CD4-positive, alpha-beta T cell treated with Interleukin-15 for 1 hour (primary cell): ENCODE results near the gene CHD6.
"Not testable (repeated sequence)": the region's sequence is repeated elsewhere in the genome, so short reads cannot be mapped to it uniquely, and the experiment has no call there.

ENCODE experiments used
- DNase-seq: peaks from one replicate; pipeline ENCODE4 v3.0.0-alpha.2; 2020

CHD6 gene

DNA sequence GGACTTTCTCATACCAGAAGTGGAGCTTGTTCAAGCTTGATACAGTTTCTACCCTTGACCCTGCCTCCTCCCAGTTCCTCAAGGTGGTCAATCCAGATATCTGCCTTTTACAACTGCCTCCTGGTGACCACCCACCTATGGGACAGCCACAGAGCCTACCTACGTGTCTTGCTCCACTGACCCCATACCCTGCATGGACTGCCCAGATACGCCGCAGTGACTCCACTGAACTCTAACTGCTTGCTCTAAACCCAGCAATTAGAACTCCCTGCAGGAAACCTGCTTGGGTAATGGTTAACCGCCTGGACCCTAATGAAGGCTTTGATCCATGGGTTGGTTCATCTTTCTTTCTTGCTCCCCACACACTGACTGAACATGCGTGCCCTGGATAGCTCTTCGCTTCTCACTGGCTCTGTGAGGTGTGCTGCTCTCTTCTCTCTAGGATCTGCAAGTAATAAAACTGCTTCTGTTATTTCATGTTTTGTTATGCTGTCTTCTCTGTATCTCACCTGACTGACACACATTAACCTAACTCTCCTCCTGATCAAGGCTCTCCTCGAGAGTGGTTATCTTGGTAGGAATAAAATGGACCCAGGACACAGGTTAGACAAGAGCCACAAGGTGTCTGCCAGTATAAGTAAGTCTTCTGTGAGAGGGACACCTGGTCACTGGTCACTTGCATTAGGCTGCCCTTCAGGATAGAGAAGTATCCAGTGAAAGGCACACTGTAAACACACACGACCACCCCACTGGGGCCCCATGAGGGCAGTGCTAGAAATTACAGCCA lies 79.2 kb downstream of the CHD6 start:
- DNase-seq, result no peak

DNA sequence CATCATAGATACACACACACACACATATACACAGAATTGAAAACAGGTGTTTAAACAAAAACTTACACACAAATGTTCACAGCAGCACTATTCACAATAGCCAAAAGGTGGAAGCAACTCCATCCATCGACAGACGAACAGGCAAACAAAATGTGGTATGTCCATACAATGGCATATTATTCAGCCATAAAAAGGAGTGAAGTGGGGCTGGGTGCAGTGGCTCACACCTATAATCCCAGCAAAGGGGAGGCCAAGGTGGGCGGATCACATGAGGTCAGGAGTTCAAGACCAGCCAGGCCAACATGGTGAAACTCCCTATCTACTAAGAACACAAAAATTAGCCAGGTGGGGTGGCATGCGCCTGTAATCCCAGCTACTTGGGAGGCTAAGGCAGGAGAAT lies 80.3 kb downstream of the CHD6 start:
- no peak for DNase-seq

DNA sequence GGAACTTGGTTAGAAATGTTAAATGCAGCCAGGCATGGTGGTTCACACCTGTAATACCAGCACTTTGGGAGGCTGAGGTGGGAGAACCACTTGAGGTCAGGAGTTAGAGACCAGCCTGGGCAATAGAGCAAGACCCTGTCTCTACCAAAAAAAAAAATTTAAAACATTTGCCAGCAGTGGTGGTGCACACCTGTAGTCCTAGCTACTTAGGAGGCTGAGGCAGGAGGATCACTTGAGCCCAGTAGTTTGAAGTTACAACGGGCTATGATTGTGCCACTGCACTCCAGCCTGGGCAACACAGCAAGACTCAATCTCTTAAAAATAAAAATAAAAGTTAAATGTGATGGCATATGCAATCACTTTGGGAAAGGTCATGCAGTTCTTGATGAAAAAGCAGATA lies 82.6 kb downstream of the CHD6 start:
- DNase-seq, result not testable (repeated sequence)

- no peak for DNase-seq
These were observed 83.3 kb downstream of the CHD6 start for GRCh38 chr20:41534842-41535241.

DNA sequence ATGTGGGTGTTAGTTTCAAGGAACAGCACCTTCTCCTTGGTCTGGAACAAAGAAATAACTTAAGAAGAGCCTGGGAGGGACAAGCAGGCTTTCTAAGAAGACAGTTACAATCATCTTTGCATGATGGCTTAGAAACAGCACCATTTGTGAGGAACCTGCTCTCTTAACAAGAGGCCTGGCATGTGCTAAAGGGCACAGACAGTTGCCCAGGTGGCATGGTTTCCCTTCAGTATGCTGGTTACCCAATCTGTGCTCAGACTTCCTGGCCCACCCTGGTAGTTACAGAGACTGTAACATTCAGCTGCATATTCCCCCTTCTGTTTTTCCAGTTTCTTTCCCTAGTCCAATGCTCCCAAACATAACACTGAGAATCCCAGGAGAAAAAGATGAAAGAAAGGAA lies 84.0 kb downstream of the CHD6 start:
- no peak for DNase-seq

DNA sequence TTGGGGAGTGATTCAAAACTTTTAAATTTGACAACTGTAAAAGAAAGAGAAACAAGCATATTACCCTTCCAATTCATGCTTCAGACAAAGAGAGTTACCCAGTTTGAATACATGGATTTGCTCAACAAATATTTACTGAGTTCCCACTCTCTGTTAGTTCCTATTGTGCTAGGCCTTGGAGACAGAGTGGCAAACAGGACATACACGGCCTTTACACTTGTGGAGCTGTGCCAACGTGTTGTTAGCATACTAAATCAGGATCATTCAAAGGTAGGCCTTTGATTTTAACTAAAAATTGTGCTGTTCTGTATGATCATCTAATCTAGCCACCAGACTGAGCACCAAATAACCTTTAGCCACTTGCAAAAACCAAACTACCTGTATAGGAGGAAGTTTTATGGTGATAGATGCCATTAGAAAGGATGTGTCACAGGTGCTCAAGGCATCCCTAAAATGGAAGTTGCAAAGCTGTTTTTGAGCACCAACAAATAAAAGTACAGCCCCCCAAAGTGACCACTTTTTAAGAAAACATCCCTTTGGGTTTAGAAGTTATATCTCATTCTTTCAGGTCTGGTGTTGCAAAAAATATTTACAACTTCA lies 84.5 kb downstream of the CHD6 start:
- DNase-seq, result no peak

- no peak for DNase-seq
These were observed 85.2 kb downstream of the CHD6 start for GRCh38 chr20:41532935-41533334.

DNA sequence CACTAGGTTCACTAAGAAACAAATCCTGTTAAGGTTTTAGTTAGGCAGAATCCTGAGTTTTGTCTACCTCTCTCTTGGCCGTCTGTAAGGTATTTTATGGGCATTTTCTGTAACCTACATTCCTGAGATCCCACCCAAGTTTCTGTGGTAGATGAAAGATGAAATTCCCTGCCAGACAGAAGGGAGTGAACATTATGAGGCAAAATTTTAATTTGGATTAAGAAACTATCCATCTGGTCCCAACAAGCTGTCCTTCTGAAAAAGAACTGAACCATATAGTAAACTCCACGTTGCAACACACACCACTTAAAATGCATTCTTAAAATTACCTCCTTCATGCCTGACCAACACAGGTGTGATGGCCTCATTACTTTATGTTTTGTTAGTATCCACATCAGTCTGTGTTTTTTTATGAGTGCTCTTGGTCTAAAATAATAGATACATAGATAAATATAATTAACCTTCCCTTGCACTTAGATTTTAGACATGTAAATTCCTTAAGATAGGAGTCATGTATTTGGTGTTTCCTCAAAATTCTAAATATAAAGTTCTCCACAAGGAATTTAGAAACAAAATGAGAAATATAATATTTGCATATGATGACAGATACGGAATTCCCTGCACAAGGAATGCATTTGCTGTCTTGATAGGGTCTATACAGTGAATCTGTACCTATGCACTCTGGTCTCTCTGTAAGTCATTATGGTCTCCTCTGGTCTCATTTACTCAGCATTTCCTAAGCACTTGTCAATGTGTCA lies 86.5 kb downstream of the CHD6 start:
- DNase-seq, result no peak

GRCh38 chr20:41530923-41531322 lies 87.3 kb downstream of the CHD6 start:
- DNase-seq, result no peak

DNA sequence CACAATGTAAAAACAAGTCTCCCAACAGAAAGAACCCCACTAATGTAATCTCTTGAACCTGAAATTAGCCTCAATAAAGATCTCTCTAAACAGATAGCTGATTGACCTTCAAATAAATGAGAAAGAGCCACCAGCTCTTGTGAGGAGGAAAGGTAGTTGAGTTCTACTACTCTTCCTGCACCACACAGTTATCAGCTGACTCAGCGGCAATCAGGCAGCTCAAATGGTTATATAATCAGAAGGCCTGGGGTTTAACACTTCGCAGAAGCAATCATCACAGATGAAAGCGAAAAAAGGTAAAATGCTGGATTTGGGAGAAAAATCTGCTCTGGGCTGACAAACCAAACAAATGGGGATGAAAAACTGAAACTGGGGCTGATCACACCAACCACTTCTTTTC lies 91.8 kb downstream of the CHD6 start:
- DNase-seq, result no peak

DNA sequence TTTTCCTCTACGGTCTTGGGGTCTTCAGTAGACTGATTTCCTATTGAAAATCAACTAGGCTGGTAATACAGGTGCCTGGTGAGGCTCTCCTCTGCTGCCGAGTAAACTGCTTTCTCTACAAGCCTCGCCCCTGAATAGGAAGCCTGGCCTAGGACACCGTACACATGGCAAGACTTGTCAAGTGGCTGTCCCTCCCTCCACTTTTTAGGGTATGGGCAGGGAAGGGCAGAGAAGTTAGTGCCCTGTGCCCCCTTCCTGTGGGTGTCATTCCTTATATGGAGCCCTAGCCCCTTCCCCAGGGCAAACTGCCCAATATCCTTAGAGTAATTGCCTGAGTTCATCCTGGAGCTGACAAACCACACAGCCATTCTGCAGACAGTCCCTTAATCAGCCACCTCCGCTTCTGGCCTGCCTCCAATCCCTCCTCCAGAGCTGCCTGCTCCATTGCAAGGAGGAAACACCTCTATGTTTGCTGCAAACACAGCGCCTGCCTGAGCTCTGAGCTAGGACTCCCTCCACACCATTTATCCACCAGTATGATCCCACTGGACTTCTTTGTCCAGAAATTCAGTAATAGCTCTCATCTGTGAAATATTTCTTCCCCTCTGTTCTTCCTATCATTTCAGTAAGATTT lies 93.1 kb downstream of the CHD6 start:
- DNase-seq, result no peak

GRCh38 chr20:41523857-41524256 lies 94.3 kb downstream of the CHD6 start:
- no peak for DNase-seq

DNA sequence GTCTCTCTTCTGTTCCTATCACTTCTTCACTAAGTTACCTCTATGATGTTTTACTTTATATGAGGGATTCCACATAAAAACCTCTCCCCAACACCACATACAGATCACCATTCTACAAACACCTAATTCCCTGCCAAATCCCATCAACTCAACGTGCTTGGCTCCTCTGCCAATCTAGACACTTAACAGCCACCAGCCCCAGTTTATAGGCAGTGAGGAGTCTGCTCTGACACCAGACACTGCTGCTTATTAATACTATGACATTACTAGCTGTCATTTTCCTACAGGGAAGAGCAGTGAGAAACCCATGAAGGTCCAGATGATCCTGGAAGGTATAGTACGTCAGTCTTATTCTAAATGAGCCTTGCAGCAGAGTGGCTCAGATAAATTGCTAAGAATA lies 104.3 kb downstream of the CHD6 start:
- no peak for DNase-seq

DNA sequence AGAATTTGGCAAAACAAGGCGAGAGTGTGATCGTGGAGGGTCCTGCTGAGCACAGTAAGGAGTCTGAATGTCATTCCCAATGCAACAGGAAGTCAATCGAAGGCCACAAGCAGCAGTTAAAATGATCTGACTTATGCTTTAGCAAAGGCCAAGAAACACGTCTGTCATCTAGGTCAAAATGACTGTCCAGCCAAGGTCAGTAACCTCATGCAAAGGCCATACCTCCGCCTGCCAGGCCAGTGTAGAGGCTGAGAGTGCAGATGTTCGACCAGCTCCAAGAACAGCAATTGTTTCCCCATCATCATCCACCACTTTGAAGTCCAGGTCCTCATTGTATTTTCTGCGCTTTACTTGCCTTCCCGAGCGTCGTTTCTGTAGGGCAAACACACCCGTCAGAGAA lies 105.6 kb downstream of the CHD6 start:
- DNase-seq, result no peak

DNA sequence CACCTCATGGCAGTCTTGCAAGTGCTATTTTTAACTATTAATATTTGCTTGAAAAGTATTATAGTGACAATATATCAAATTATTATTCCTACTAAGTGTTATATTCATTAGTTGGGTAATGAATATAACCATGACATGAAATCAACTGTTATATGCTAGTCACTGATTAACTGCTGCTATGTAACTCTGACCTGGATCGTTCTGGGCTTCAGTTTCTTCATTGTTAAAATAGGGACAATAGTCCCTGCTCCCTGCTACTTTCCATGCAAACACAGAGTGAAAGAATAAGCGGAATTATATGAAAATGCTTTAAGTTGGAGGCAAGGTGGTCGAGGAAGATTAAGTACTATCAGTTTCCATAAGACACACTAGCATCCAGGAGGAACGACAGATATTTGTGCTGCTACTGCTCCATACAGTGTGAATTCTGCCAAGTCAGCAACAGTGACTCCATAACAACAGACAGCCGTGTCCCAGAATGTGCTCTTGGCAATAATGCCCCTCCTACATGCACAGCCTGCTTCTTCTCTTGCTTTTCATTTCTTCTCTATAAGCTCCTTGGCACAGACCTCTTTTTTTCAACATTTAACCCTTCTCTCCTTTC lies 107.2 kb downstream of the CHD6 start:
- DNase-seq, result no peak

- DNase-seq, result no peak
These were observed 108.0 kb downstream of the CHD6 start for GRCh38 chr20:41510224-41510623.

- no peak for DNase-seq
These were observed 108.6 kb downstream of the CHD6 start for GRCh38 chr20:41509316-41510200.

DNA sequence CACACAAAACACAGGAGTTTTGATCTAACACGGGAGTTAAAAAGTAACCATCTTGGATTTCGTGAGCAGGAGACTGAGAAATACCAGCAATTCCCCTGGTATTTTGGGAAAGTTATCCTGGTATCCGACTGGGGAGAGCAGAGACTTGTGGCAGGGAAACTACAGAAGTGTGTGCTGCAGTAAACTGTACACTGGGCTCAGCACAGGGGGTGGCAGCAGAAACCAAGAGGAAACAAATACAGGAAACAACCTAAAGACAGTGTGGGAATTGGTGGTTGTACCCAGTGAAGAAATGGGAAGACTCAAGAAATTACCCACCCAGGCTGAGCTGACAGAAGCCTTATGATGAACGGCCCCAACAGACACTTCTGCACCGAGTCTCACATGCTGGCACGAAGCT lies 109.8 kb downstream of the CHD6 start:
- no peak for DNase-seq

DNA sequence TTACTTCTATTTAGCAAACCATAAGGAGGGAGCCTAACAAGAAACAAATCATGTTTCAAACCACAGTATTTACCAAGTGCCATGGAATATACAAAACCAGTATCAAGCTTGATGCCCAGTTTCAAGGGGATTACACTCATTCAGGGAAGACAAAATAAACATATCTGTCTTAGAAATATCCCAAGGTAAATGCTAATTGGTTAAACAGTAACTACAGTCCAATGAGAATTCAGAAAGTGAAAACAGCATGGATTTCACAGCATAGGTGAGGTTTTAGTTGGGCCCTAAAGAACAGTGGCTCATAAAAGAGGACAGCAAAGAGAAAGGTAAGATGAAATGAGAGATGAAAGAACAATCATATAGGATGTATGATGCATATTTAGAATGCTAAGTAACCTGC lies 110.3 kb downstream of the CHD6 start:
- DNase-seq, result no peak

GRCh38 chr20:41507436-41507835 lies 110.7 kb downstream of the CHD6 start:
- no peak for DNase-seq

DNA sequence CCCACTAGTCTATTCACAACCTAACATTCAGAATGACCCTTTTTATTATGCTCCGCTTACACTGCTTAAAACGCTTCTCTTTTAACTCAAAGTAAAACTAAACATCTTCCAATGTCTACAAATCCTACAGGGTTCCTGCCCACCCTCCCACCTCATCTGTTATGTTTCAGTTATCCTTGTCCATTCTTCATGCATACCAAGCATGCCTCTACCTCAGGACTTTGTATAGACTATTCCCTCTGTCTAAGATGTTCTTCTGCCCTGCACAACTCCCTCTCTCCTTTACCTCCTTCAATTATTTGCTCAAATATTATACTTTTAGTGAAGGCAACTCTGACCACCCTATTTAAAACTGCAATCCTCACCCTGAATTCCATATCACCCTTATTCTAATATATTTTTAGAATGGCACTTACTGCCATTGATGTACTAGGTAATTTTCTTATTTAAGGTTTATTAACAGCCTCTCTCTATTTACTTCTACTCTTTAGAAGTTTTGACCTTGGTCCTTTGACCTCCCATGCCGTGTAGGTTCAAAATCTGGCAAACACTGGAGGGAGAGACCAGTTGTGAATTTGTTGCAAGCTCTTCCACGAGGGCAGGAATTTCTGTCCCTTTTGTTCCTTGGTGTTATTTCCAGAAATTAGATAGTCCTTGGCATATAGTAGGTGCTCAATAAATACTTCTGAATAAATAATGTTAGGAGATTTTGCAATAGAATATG lies 111.8 kb downstream of the CHD6 start:
- no peak for DNase-seq
